Rectal smooth muscle tissue (tissue), 1 donor: ENCODE results near the gene OR51V1.
"Not testable (repeated sequence)": the region's sequence is repeated elsewhere in the genome, so short reads cannot be mapped to it uniquely, and the experiment has no call there.

Experiments
- H3K27ac ChIP-seq: one replicate; pipeline ENCODE4 v1.7.0; 2013; ENCODE audit warnings: low read depth, low read length, inconsistent platforms
- H3K27me3 ChIP-seq: one replicate; pipeline ENCODE4 v1.7.0; 2013; ENCODE audit warnings: low read length; ENCODE audit not compliant: control insufficient read depth, insufficient read depth
- H3K36me3 ChIP-seq: one replicate; pipeline ENCODE4 v1.7.0; 2013; ENCODE audit warnings: low read length; ENCODE audit not compliant: control insufficient read depth, insufficient read depth
- H3K4me1 ChIP-seq: one replicate; pipeline ENCODE4 v1.7.0; 2013; ENCODE audit warnings: low read length; ENCODE audit not compliant: control insufficient read depth, insufficient read depth
- H3K4me3 ChIP-seq: one replicate; pipeline ENCODE4 v1.7.0; 2013; ENCODE audit warnings: low read length
- H3K9ac ChIP-seq: one replicate; pipeline ENCODE4 v1.7.0; 2013; ENCODE audit warnings: low read length

OR51V1 gene, protein sequence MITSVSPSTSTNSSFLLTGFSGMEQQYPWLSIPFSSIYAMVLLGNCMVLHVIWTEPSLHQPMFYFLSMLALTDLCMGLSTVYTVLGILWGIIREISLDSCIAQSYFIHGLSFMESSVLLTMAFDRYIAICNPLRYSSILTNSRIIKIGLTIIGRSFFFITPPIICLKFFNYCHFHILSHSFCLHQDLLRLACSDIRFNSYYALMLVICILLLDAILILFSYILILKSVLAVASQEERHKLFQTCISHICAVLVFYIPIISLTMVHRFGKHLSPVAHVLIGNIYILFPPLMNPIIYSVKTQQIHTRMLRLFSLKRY

DNA sequence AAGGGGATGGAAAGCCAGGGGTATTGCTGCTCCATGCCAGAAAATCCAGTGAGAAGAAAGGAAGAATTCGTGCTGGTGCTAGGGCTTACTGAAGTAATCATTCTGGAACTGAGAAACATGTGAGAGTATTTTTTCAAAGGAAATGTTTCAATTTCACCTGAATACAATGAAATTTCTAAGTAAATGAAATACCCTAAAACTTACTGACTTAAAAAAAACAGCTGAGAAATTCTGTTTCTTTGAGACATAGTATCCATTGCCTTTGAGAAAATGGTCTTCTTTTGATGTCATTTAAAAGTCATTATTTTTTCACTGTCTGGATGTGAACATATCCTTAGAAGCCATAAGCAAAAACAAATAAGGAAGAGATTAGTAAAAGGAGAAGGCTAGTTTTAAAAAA, at the start of gene OR51V1:
OR51V1 (minus strand) TSS at position 101 of the 400 bp plus-strand sequence; CDS start at position 101, 0 bp downstream.
- Histone ChIP-seq H3K4me3 (no peak within 1 kb of the TSS), H3K27me3 (no peaks in the 10 kb centered on the region), H3K9ac (no peak within 1 kb of the TSS), H3K4me1 (no peaks in the 10 kb centered on the region), H3K36me3 (no peaks in the 10 kb centered on the region), H3K27ac (no peak within 1 kb of the TSS)

- H3K9ac ChIP-seq, H3K4me3 ChIP-seq, H3K36me3 ChIP-seq, H3K27ac ChIP-seq, H3K4me1 ChIP-seq, H3K27me3 ChIP-seq: not testable (repeated sequence)
Observed at GRCh38 chr11:5249807-5250396, 49.4 kb upstream of the OR51V1 start, which contains the start of gene HBG1. Gene HBG1, minus strand, starts transcription at chr11:5249857. Its CDS starts 53 bp downstream, at chr11:5249804.

GRCh38 chr11:5248498-5248897, 48.0 kb upstream of the OR51V1 start:
- not testable (repeated sequence) for H3K4me1 ChIP-seq, H3K27me3 ChIP-seq, H3K27ac ChIP-seq, H3K9ac ChIP-seq, H3K36me3 ChIP-seq, H3K4me3 ChIP-seq

DNA sequence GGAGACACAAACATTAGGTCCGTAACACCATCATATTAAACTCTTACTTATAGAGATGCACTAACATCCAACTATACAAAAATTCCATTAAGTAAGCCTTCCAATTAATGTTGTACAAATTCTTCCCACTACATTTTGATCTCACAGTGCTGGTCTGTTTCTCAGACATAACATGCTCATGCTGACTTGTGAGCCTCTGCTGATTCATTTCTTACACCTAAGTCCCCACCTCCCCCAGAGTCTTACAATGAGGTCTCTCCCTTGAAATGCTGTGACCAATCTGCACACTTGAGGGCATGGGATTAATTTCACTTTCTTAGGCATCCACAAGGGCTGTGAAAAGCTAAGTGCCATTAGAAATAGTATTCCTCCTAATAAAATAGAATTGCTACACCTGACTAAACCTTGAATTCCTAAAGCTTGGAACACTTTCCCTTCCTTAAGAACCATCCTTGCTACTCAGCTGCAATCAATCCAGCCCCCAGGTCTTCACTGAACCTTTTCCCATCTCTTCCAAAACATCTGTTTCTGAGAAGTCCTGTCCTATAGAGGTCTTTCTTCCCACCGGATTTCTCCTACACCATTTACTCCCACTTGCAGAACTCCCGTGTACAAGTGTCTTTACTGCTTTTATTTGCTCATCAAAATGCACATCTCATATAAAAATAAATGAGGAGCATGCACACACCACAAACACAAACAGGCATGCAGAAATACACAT, 47.1 kb upstream of the OR51V1 start:
- Histone ChIP-seq H3K4me3 (no peak overlapping the region), H3K36me3 (no peaks in the 10 kb centered on the region), H3K27me3 (no peaks in the 10 kb centered on the region), H3K4me1 (no peaks in the 10 kb centered on the region), H3K9ac (no peak overlapping the region), H3K27ac (no peak overlapping the region)

DNA sequence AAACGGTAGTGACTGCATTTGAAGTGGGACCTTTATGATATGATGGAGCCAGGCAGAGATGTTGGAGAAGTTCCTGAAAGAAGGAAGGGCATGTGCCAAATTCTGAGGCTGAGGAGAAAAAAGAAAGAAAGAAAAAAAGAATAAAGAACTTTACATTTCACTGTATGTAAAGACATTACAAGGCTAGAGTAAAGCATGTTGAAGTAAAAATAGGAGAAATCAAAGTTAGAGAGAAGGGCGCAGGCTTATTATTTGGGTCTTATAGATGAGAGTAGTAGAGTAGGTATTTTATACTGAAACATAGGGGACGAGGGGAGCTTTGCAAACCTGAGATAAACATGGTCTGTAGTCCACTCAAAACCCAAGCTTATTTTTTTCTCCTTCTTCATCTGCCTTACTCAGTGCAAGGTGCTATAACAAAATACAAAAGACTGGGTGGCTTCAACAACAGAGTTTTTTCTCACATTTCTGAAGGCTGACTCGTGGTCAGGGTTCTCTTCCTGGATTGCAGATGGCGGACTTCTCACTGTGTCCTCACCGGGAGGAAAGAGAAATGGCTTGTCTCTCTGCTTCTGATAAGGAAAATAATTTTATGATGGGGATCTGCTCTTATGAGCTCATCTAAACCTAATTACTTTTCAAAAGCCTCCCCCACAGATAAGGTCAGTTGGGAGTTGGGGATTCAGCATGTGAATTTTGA, 46.4 kb upstream of the OR51V1 start:
- no peaks in the 10 kb centered on the region for H3K36me3 ChIP-seq

GRCh38 chr11:5245155-5245554, 44.7 kb upstream of the OR51V1 start:
- no peak overlapping the region for H3K27ac ChIP-seq
- no peaks in the 10 kb centered on the region for H3K36me3 ChIP-seq
- H3K27me3 ChIP-seq: no peaks in the 10 kb centered on the region
- no peak overlapping the region for H3K4me3 ChIP-seq
- no peak overlapping the region for H3K9ac ChIP-seq
- no peaks in the 10 kb centered on the region for H3K4me1 ChIP-seq

More for the DNA sequence above, 46.4 kb upstream of the OR51V1 start:
- no peaks in the 10 kb centered on the region for H3K4me1 ChIP-seq
- H3K4me3 ChIP-seq: no peak overlapping the region
- no peaks in the 10 kb centered on the region for H3K27me3 ChIP-seq
- no peak overlapping the region for H3K9ac ChIP-seq
- no peak overlapping the region for H3K27ac ChIP-seq

GRCh38 chr11:5243816-5244180, 43.3 kb upstream of the OR51V1 start:
- Histone ChIP-seq H3K4me3 (no peak overlapping the region), H3K27ac (no peak overlapping the region), H3K9ac (no peak overlapping the region)

GRCh38 chr11:5242933-5243815, 42.7 kb upstream of the OR51V1 start:
- no peaks in the 10 kb centered on the region for H3K36me3 ChIP-seq
- H3K4me1 ChIP-seq: no peaks in the 10 kb centered on the region
- no peaks in the 10 kb centered on the region for H3K27me3 ChIP-seq
- no peak overlapping the region for H3K4me3 ChIP-seq
- H3K9ac ChIP-seq: no peak overlapping the region
- H3K27ac ChIP-seq: no peak overlapping the region

More at GRCh38 chr11:5243816-5244180, 43.3 kb upstream of the OR51V1 start:
- Histone ChIP-seq H3K27me3 (no peaks in the 10 kb centered on the region), H3K4me1 (no peaks in the 10 kb centered on the region), H3K36me3 (no peaks in the 10 kb centered on the region)

DNA sequence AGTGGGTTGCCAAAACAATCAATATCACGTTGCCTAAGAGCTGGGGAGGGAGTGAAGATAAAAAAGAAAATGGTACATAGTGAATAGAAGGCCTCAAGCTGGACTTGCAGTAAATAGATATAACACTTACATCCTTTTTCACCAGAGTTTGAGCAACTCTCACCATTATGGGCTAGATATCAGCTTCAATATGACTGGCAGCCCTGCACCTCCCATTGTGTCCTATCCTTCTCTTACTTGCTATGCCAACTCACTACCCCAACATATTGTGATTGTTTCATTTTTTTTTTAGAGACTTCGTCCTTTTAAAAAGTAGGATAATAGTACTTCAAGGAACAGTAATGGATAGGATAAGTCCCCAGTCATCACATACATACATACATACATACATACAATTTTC, 41.7 kb upstream of the OR51V1 start:
- Histone ChIP-seq H3K27ac (no peak overlapping the region), H3K4me3 (no peak overlapping the region), H3K9ac (no peak overlapping the region), H3K27me3 (no peaks in the 10 kb centered on the region), H3K4me1 (no peaks in the 10 kb centered on the region), H3K36me3 (no peaks in the 10 kb centered on the region)

GRCh38 chr11:5241458-5241857, 41.0 kb upstream of the OR51V1 start:
- Histone ChIP-seq H3K4me3 (no peak overlapping the region), H3K27me3 (no peaks in the 10 kb centered on the region), H3K4me1 (no peaks in the 10 kb centered on the region), H3K36me3 (no peaks in the 10 kb centered on the region), H3K27ac (no peak overlapping the region), H3K9ac (no peak overlapping the region)

DNA sequence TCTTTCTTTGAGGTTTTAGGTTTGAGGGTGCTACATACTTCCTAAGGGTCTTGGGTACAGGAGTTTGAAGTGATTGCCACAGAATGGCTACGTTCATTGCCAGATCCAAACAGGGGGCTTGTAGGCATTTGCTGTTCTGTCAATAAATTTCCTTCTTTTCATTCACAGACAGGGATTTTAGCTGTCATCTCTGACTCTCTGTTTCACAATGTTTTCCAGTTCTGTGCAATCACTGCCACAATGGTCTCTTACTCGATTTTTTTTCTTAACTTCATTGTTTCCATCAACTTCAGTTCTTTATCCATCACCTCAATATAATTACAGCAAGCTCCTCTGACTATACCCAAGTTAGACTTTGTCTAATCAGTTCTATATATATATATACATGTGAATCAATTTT, 40.0 kb upstream of the OR51V1 start:
- H3K27ac ChIP-seq: no peak overlapping the region
- H3K36me3 ChIP-seq: no peaks in the 10 kb centered on the region
- H3K4me1 ChIP-seq: no peaks in the 10 kb centered on the region
- no peak overlapping the region for H3K4me3 ChIP-seq
- no peak overlapping the region for H3K9ac ChIP-seq
- no peaks in the 10 kb centered on the region for H3K27me3 ChIP-seq
